GM08714 (cell line): Measurements from ENCODE around the gene LRRC53.

Experiments used
- H3K4me3 ChIP-seq: fragments of 200-500 bp; sonication (Bioruptor generic); 2 replicates; pipeline ENCODE4 v1.5.1; 2014; ENCODE audit warnings: mild to moderate bottlenecking, low read length, inconsistent platforms
- ZNF274 ChIP-seq: IDR thresholded peaks from 2 replicates; pipeline ENCODE4 v1.6.1; 2012; ENCODE audit warnings: mild to moderate bottlenecking, low read depth, low read length

Gene LRRC53

GRCh38 chr1:74474585-74474984 is 37.8 kb downstream of the LRRC53 start:
- no peak overlapping the region for H3K4me3 ChIP-seq
- no peak for TF ChIP-seq ZNF274

DNA sequence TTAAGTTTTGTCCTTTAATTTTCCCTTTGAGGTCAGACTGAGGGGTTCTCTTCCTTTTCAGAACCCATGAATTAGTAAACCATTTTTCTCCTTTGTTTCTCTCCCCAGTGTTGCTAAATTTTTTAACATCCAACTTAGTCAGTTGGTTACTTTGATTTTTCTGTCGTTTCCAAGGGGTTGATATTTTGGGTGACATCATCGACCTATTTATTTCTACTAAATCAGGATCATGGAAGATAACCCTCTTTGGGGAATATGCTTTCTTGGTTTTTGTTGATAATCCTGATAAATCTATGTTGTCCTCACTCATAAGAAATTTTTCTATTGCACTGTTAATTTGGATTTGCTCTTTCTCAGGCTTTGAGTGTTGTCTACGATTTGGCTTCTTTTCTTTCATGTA is 40.9 kb downstream of the LRRC53 start:
- no peak overlapping the region for H3K4me3 ChIP-seq
- no peak for TF ChIP-seq ZNF274

GRCh38 chr1:74470936-74471335 is 41.5 kb downstream of the LRRC53 start:
- no peak for TF ChIP-seq ZNF274
- H3K4me3 ChIP-seq = no peak overlapping the region

- TF ChIP-seq ZNF274 = no peak
- H3K4me3 ChIP-seq = no peak overlapping the region
Measured at GRCh38 chr1:74470251-74470650, 42.2 kb downstream of the LRRC53 start.

- no peak overlapping the region for H3K4me3 ChIP-seq
- TF ChIP-seq ZNF274 = no peak
Measured at GRCh38 chr1:74468982-74469603, 43.3 kb downstream of the LRRC53 start.

- TF ChIP-seq ZNF274 = no peak
Measured at GRCh38 chr1:74467786-74468377, 44.5 kb downstream of the LRRC53 start.

DNA sequence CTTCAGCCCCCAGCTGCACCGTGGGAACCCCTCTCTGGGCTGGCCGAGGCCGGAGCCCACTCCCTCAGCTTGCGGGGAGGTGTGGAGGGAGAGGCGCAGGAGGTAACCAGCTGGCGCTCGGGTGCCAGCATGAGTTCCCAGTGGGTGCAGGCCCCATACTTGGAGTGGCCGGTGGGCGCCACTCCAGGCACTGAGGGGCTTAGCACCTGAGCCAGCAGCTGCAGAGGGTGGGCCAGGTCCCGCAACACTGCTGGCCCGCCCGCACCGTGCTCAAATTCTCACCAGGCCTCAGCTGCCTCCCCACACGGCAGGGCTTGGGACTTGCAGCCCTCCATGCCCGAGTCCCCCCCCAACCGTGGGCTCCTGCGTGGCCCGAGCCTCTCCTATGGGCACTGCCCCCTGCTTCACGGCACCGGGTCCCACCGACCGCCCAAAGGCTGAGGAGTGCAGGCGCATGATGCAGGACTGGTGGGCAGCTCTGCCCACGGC is 47.2 kb downstream of the LRRC53 start:
- TF ChIP-seq ZNF274 = no peak
- H3K4me3 ChIP-seq = no peak overlapping the region

More at GRCh38 chr1:74467786-74468377, 44.5 kb downstream of the LRRC53 start:
- no peak overlapping the region for H3K4me3 ChIP-seq

- no peak overlapping the region for H3K4me3 ChIP-seq
- no peak for TF ChIP-seq ZNF274
Measured at GRCh38 chr1:74464037-74464436, 48.4 kb downstream of the LRRC53 start.

- no peak for TF ChIP-seq ZNF274
- no peak overlapping the region for H3K4me3 ChIP-seq
Measured at GRCh38 chr1:74463333-74463988, 49.0 kb downstream of the LRRC53 start.

- TF ChIP-seq ZNF274 = no peak
- H3K4me3 ChIP-seq = no peak overlapping the region
Measured at GRCh38 chr1:74457253-74457652, 55.2 kb downstream of the LRRC53 start.

GRCh38 chr1:74455390-74455789 is 57.0 kb downstream of the LRRC53 start:
- H3K4me3 ChIP-seq = no peak overlapping the region
- TF ChIP-seq ZNF274 = no peak

GRCh38 chr1:74453277-74453676 is 59.1 kb downstream of the LRRC53 start:
- H3K4me3 ChIP-seq = no peak overlapping the region
- no peak for TF ChIP-seq ZNF274

DNA sequence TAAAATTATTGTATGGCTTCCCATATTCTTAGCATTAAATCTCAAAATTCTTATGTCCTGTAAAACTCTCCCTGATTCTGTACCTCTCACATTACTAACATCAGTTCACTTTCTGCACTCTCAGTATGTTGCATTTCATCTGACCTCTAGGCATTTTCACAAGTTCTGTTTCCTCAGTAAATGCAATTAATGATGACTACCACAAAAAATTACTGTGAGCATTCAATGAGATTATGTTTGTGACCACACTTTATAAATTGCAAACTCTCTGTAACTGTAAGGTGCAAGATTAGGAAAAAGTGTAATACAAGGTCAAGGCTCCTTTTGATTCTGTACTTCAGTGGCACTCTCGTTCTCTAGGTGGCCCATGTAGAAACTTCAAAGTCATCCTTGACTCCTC is 60.4 kb downstream of the LRRC53 start:
- H3K4me3 ChIP-seq = no peak overlapping the region

GRCh38 chr1:74437035-74437434 is 75.4 kb downstream of the LRRC53 start:
- H3K4me3 ChIP-seq = no peak overlapping the region
- no peak for TF ChIP-seq ZNF274

More for the DNA sequence above, 60.4 kb downstream of the LRRC53 start:
- no peak for TF ChIP-seq ZNF274

DNA sequence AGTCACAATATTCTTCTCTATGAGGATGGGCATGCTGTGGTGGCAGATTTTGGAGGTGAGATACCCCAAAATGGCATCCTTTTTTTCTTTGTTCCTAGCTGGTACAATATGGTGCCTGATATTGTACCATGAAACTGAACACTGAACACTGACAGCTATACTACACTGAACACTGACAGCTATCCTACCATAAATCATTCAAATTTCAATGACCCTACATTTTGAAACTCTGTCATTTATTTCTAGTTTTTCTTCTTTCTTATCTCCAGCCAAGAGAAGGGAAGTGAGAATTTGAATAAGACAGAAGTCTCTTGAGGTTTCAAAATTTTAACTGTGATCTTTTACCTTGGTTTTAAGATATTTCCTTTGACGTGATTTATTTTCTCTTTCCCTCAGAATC is 76.3 kb downstream of the LRRC53 start:
- H3K4me3 ChIP-seq = no peak overlapping the region
- no peak for TF ChIP-seq ZNF274
